ENCODE results near the gene ZBTB16. TPM values are rescaled to one million over a fixed set of nuclear protein-coding genes. Genes with fewer than 3 reads are reported as not detected.

The ZBTB16 gene
- total and polyA plus RNA-seq, 2 of the 4 experiments (the other 2 are of a cell fraction), result not detected

DNA sequence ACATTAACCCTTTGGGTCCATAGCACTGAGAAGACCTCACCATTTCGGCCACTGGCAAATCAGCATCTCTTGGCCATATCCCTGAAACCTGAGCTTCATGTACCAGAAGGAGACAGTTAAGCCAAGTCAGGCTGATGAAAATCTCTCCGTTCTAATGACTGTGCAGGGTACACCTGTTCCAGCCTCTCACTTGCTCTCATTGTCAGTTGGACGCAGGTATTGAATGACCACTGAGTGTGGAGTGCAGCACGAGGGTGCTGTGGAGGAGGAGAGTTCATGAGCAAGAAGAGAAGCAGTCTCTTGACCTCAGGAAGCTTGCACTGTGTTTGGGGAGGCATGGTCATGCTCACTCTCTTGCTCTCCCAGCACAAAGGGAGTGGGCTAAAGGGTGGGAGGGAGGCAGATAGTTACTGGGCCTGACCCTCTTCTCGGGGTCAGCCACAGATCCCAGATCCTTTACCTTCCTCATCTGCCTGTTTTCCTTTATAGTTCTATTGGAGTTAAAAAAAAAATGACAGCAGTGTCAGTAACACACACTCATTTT is 65.2 kb downstream of the ZBTB16 start:
- H4K5ac ChIP-seq (ENCODE audit: low read depth, low read length), result no peak overlapping the region
- H3K9ac ChIP-seq (ENCODE audit: low read depth, low read length), result no peak overlapping the region
- H3K36me3 ChIP-seq (ENCODE audit: control insufficient read depth, insufficient read depth, low read length), result no peaks in the 10 kb centered on the region
- POLR2A ChIA-PET (ENCODE audit: unreplicated experiment), result no interaction called here
- 57% methylated on average over 1 of the region's 5 CpGs; no CpG with 5 or more reads in 1 of the 2 experiments for WGBS, 2 experiments (ENCODE audit: extremely low coverage in 2 of 2, insufficient read length in 1 of 2)
- no peak overlapping the region for H3K4me3 ChIP-seq (ENCODE audit: insufficient read depth, low read depth, low read length)
- H3K9me3 ChIP-seq (ENCODE audit: control insufficient read depth, insufficient read depth, low read length), result no peaks in the 10 kb centered on the region
- no peak overlapping the region for H2BK5ac ChIP-seq (ENCODE audit: low read depth, low read length, poor library complexity, severe bottlenecking)
- no TSS peak for BruUV-seq (replicated peaks)
- H4K8ac ChIP-seq (ENCODE audit: low read depth in 2 of 2, low read length in 2 of 2), result no peak overlapping the region
- no peak overlapping the region for H3K4ac ChIP-seq (ENCODE audit: low read depth, low read length)
- no peak overlapping the region for H3K14ac ChIP-seq (replicated peaks; ENCODE audit: low read depth, low read length)
- no peak overlapping the region for H2BK20ac ChIP-seq (ENCODE audit: low read depth, low read length)
- H3K27me3 ChIP-seq (ENCODE audit: control insufficient read depth, insufficient read depth, low read length), result peaks cover 10% of the 10 kb centered on the region
- intact Hi-C loops (cut with micrococcal nuclease), result no loop called here
- dilution Hi-C loops (cut with HindIII; ENCODE audit: low sequenced_read_pairs, unreplicated experiment), result no loop called here
- H2BK15ac ChIP-seq (ENCODE audit: low read depth, low read length), result no peak overlapping the region
- CTCF ChIA-PET, result no interaction called here
- H2BK120ac ChIP-seq (ENCODE audit: low read depth, low read length), result no peak overlapping the region
- no peak overlapping the region for H2AK5ac ChIP-seq (ENCODE audit: low read depth, low read length)
- DNase-seq (no peak), ATAC-seq (ENCODE audit: low read depth) (no peak)
- no peak overlapping the region for H2AFZ ChIP-seq (replicated peaks; ENCODE audit: low read length, poor library complexity)
- H3K4me2 ChIP-seq (ENCODE audit: low read depth, low read length), result no peak overlapping the region
- no peak overlapping the region for H3K27ac ChIP-seq (ENCODE audit: insufficient read depth, low read length)
- H3K4me1 ChIP-seq (ENCODE audit: control insufficient read depth, insufficient read depth, low read length), result no peaks in the 10 kb centered on the region
- H2AK9ac ChIP-seq (replicated peaks; ENCODE audit: low read depth, low read length, poor library complexity), result no peak overlapping the region
- H3K56ac ChIP-seq (ENCODE audit: extremely low read depth, insufficient read depth, low read length), result no peak overlapping the region
- no peaks in the 10 kb centered on the region for H3K9me1 ChIP-seq (ENCODE audit: insufficient read depth, low read length)
- no peak overlapping the region for H3K23ac ChIP-seq (ENCODE audit: low read depth, low read length)
- no peaks in the 10 kb centered on the region for H3K79me1 ChIP-seq (ENCODE audit: low read depth in 1 of 2, low read length in 2 of 2)
- H4K20me1 ChIP-seq (ENCODE audit: insufficient read depth, low read length), result no peaks in the 10 kb centered on the region
- in situ Hi-C loops (cut with MboI; ENCODE audit: low sequenced_read_pairs), result no loop called here
- no peak for TF ChIP-seq MAZ (IDR thresholded peaks at IDR 0.05; ENCODE audit: borderline replicate concordance, low read depth, low read length)
- no peak for TF ChIP-seq SMC3 (IDR thresholded peaks at IDR 0.05; ENCODE audit: low read depth, low read length)
- TF ChIP-seq POLR2A (IDR thresholded peaks at IDR 0.05; ENCODE audit: low read depth, low read length), result no peak
- TF ChIP-seq RFX5 (IDR thresholded peaks at IDR 0.05; ENCODE audit: low read depth, low read length), result no peak
- no peak for TF ChIP-seq MXI1 (IDR thresholded peaks at IDR 0.05; ENCODE audit: borderline replicate concordance, low read depth, low read length)
- TF ChIP-seq, protein P1, sequence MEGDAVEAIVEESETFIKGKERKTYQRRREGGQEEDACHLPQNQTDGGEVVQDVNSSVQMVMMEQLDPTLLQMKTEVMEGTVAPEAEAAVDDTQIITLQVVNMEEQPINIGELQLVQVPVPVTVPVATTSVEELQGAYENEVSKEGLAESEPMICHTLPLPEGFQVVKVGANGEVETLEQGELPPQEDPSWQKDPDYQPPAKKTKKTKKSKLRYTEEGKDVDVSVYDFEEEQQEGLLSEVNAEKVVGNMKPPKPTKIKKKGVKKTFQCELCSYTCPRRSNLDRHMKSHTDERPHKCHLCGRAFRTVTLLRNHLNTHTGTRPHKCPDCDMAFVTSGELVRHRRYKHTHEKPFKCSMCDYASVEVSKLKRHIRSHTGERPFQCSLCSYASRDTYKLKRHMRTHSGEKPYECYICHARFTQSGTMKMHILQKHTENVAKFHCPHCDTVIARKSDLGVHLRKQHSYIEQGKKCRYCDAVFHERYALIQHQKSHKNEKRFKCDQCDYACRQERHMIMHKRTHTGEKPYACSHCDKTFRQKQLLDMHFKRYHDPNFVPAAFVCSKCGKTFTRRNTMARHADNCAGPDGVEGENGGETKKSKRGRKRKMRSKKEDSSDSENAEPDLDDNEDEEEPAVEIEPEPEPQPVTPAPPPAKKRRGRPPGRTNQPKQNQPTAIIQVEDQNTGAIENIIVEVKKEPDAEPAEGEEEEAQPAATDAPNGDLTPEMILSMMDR (conservative IDR thresholded peaks at IDR 0.05; ENCODE audit: low read depth, low read length), result no peak
- TF ChIP-seq MAFK (IDR thresholded peaks at IDR 0.05; ENCODE audit: low read depth, low read length), result no peak
- TF ChIP-seq RCOR1 (IDR thresholded peaks at IDR 0.05; ENCODE audit: insufficient replicate concordance, low read length), result no peak
- TF ChIP-seq CHD1 (IDR thresholded peaks at IDR 0.05; ENCODE audit: low read depth, low read length), result no peak
- TF ChIP-seq, protein P2, sequence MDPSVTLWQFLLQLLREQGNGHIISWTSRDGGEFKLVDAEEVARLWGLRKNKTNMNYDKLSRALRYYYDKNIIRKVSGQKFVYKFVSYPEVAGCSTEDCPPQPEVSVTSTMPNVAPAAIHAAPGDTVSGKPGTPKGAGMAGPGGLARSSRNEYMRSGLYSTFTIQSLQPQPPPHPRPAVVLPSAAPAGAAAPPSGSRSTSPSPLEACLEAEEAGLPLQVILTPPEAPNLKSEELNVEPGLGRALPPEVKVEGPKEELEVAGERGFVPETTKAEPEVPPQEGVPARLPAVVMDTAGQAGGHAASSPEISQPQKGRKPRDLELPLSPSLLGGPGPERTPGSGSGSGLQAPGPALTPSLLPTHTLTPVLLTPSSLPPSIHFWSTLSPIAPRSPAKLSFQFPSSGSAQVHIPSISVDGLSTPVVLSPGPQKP (IDR thresholded peaks at IDR 0.05; ENCODE audit: borderline replicate concordance, low read depth, low read length), result no peak
- no peak for TF ChIP-seq RAD21 (IDR thresholded peaks at IDR 0.05; ENCODE audit: low read length)
- no peak for TF ChIP-seq FOS (IDR thresholded peaks at IDR 0.05; ENCODE audit: low read depth, low read length)
- TF ChIP-seq BHLHE40 (IDR thresholded peaks at IDR 0.05; ENCODE audit: low read depth, low read length), result no peak
- TF ChIP-seq NFE2L2 (IDR thresholded peaks at IDR 0.05; ENCODE audit: low read depth, low read length), result no peak
- TF ChIP-seq, protein P3, sequence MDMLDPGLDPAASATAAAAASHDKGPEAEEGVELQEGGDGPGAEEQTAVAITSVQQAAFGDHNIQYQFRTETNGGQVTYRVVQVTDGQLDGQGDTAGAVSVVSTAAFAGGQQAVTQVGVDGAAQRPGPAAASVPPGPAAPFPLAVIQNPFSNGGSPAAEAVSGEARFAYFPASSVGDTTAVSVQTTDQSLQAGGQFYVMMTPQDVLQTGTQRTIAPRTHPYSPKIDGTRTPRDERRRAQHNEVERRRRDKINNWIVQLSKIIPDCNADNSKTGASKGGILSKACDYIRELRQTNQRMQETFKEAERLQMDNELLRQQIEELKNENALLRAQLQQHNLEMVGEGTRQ (IDR thresholded peaks at IDR 0.05; ENCODE audit: low read depth, low read length), result no peak
- no peak for TF ChIP-seq CEBPB (IDR thresholded peaks at IDR 0.05; ENCODE audit: low read depth, low read length)
- no peak overlapping the region for H3K18ac ChIP-seq (ENCODE audit: low read depth, low read length)
- no peak overlapping the region for H4K91ac ChIP-seq (ENCODE audit: insufficient read depth, low read depth, low read length)

All from IMR-90 (cell line).